HEK293 (cell line): Measurements from ENCODE around the gene SIRPA.

Experiments used
- KLF9 ChIP-seq: fragments of 450-650 bp; formaldehyde crosslinking; IDR thresholded peaks from 2 replicates; pipeline ENCODE4 v1.5.1; 2016; ENCODE audit warnings: missing biosample characterization, missing genetic modification characterization, low read depth
- OSR2 ChIP-seq: fragments of 450-650 bp; formaldehyde crosslinking; IDR thresholded peaks from 2 replicates; pipeline ENCODE4 v1.5.1; 2016; ENCODE audit warnings: missing biosample characterization, missing genetic modification characterization
- YY1 ChIP-seq: fragments of 450-650 bp; formaldehyde crosslinking; IDR thresholded peaks from 2 replicates; pipeline ENCODE4 v1.5.1; 2018; ENCODE audit warnings: missing biosample characterization, missing genetic modification characterization
- ZNF239 ChIP-seq: fragments of 450-650 bp; formaldehyde crosslinking; IDR thresholded peaks from 2 replicates; pipeline ENCODE4 v1.5.1; 2016; ENCODE audit warnings: missing biosample characterization, missing genetic modification characterization
- TF ChIP-seq, protein P1 (sequence below): sonication (generic); formaldehyde crosslinking; IDR thresholded peaks from 2 replicates; pipeline ENCODE4 v1.8.1; 2022; ENCODE audit warnings: mild to moderate bottlenecking, moderate library complexity, missing genetic modification reagents
- TF ChIP-seq, protein P2 (sequence below): fragments of 450-650 bp; formaldehyde crosslinking; IDR thresholded peaks from 2 replicates; pipeline ENCODE4 v1.5.1; 2016; ENCODE audit warnings: missing biosample characterization, missing genetic modification characterization

DNA sequence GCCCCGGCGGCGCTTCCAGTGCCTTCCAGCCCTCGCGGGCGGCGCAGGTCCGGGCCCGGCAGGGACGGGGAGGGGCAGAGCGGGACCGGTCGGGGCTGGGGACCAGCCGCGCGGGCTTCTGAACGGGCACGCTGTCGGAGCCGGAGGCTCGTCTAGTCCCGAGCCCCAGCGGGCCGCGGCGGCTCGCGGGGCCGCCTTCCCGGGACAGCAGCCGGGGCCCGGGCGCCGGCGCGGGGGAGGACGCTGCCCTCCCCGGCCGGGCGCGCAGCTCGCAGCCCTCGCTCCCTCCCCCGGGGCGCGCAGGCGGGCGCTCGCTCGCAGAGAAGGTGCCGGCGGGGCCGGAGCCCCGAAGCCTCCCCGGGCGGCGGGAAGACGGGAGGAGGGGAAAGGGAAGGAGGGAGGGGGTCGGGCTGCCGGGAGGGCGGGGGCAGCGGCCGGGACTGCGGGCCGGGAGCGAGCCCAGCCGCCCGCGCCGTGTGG, 696 bp upstream of the SIRPA start:
- no peak for TF ChIP-seq OSR2
- TF ChIP-seq, protein P1, sequence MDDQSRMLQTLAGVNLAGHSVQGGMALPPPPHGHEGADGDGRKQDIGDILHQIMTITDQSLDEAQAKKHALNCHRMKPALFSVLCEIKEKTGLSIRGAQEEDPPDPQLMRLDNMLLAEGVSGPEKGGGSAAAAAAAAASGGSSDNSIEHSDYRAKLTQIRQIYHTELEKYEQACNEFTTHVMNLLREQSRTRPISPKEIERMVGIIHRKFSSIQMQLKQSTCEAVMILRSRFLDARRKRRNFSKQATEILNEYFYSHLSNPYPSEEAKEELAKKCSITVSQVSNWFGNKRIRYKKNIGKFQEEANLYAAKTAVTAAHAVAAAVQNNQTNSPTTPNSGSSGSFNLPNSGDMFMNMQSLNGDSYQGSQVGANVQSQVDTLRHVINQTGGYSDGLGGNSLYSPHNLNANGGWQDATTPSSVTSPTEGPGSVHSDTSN: no peak
- TF ChIP-seq KLF9 (tag by site-specific recombination): no peak
- no peak for TF ChIP-seq ZNF239 (tag by site-specific recombination)
- TF ChIP-seq, protein P2, sequence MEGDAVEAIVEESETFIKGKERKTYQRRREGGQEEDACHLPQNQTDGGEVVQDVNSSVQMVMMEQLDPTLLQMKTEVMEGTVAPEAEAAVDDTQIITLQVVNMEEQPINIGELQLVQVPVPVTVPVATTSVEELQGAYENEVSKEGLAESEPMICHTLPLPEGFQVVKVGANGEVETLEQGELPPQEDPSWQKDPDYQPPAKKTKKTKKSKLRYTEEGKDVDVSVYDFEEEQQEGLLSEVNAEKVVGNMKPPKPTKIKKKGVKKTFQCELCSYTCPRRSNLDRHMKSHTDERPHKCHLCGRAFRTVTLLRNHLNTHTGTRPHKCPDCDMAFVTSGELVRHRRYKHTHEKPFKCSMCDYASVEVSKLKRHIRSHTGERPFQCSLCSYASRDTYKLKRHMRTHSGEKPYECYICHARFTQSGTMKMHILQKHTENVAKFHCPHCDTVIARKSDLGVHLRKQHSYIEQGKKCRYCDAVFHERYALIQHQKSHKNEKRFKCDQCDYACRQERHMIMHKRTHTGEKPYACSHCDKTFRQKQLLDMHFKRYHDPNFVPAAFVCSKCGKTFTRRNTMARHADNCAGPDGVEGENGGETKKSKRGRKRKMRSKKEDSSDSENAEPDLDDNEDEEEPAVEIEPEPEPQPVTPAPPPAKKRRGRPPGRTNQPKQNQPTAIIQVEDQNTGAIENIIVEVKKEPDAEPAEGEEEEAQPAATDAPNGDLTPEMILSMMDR (tag by site-specific recombination): no peak
- TF ChIP-seq YY1 (tag by site-specific recombination): no peak
